Esophagus squamous epithelium (tissue), 4 donors: ENCODE data around the gene C1orf174.

Source experiments
- CTCF ChIP-seq, 6 experiments: fragments of 450-650 bp in 4 of 6; fragments of 200-600 bp in 2 of 6; sonication (generic) in 2 of 6; IDR thresholded peaks; one replicate each; pipeline ENCODE4 v1.5.1; 2016 to 2019; ENCODE audit warnings: antibody characterized with exemption in 6 of 6, mild to moderate bottlenecking in 4 of 6, moderate library complexity in 4 of 6
- POLR2A ChIP-seq, 4 donors: fragments of 450-650 bp; IDR thresholded peaks; one replicate each; pipeline ENCODE4 v1.6.1; 2017; ENCODE audit warnings: antibody characterized with exemption in 4 of 4, mild to moderate bottlenecking in 4 of 4, moderate library complexity in 3 of 4

GRCh38 chr1:3842912-3843311, 57.2 kb downstream of the C1orf174 start:
- no peak for TF ChIP-seq POLR2A (IDR thresholded peaks at IDR 0.05)
- no peak for TF ChIP-seq CTCF (IDR thresholded peaks at IDR 0.05)
